ENCODE measurements around the gene EFHC1. TPM values are rescaled to one million over a fixed set of nuclear protein-coding genes. Genes with fewer than 3 reads are reported as not detected.

EFHC1 gene
- total RNA-seq, 2 donors from 2014 or later = 4.0 to 5.5 TPM

- Mint-ChIP-seq H3K36me3 (no peaks in the 10 kb centered on the region), H3K27ac (no peak overlapping the region)
- no peak for ATAC-seq
Measured at GRCh38 chr6:52505726-52506409, 85.7 kb downstream of the EFHC1 start.

DNA sequence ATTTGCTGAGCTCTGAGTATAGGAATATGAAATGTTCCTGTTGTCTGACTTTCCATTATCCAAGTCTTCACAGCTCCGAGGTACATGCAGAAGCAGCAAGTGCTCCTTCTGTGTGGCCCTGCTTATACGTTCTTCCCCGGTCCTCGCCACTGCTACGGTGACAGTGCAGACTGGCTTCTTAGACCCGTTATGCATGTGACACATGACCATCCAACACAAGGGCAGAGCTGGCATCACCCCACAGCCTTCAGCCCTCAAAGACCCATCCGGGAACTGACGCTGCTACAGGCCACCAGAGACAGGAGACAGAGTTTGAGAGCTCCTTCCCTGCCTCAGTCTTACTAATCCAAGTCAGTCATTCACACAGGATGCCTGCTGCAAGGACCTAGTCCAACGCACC lies 86.3 kb downstream of the EFHC1 start:
- no peak overlapping the region for H3K27ac Mint-ChIP-seq
- H3K27me3 Mint-ChIP-seq = no peaks in the 10 kb centered on the region
- no peak overlapping the region for H3K4me3 Mint-ChIP-seq
- H3K4me1 Mint-ChIP-seq (ENCODE audit: low read depth in 2 of 2) = peaks cover 0 to 4% of the 10 kb centered on the region in 2 donors
- ATAC-seq (no peak), DNase-seq (ENCODE audit: low spot score) (no peak)
- H3K9me3 Mint-ChIP-seq = no peaks in the 10 kb centered on the region
- H3K36me3 Mint-ChIP-seq = no peaks in the 10 kb centered on the region

More at GRCh38 chr6:52505726-52506409, 85.7 kb downstream of the EFHC1 start:
- no peaks in the 10 kb centered on the region for H3K27me3 Mint-ChIP-seq
- H3K9me3 Mint-ChIP-seq = no peaks in the 10 kb centered on the region
- no peak overlapping the region for H3K4me3 Mint-ChIP-seq
- DNase-seq (ENCODE audit: low spot score) = no peak
- peaks cover 0 to 4% of the 10 kb centered on the region in 2 donors for H3K4me1 Mint-ChIP-seq (ENCODE audit: low read depth in 2 of 2)

GRCh38 chr6:52507557-52508260 lies 87.6 kb downstream of the EFHC1 start:
- no peaks in the 10 kb centered on the region for H3K36me3 Mint-ChIP-seq
- DNase-seq (ENCODE audit: low spot score) (no peak), ATAC-seq (no peak)
- H3K9me3 Mint-ChIP-seq = no peaks in the 10 kb centered on the region
- H3K4me1 Mint-ChIP-seq (ENCODE audit: low read depth in 2 of 2) = peaks cover 0 to 4% of the 10 kb centered on the region in 2 donors
- H3K4me3 Mint-ChIP-seq = no peak overlapping the region
- H3K27me3 Mint-ChIP-seq = no peaks in the 10 kb centered on the region
- peak overlapping the region in 1 of 2 donors; percentile 59 for H3K27ac Mint-ChIP-seq

DNA sequence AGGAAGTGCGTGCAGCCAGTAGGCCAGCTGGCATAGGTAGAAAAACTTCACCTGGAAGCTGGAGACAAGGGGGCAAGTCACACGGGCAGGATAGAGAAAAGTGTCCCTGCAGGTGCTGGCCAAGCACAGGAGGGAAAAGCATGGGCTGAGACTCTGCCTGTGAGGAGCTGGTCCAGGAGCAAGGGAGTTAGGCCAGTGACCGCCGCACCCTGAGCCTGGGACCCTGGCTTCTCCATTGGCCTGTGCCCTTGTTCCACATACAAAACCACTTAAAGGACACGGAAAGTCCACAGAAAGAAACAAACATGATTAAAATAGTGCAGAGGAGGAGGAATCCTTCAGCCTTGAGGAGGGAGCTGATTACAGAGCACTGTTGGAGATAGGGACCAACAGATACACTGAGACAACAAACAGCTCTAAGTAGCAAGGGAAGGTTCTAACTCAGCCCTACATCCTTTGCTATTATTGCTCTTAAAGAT lies 88.2 kb downstream of the EFHC1 start:
- DNase-seq (ENCODE audit: low spot score) = no peak
- H3K4me3 Mint-ChIP-seq = no peak overlapping the region
- no peak for ATAC-seq
- H3K9me3 Mint-ChIP-seq = no peaks in the 10 kb centered on the region
- H3K4me1 Mint-ChIP-seq (ENCODE audit: low read depth in 2 of 2) = peaks cover 0 to 4% of the 10 kb centered on the region in 2 donors
- no peaks in the 10 kb centered on the region for H3K27me3 Mint-ChIP-seq
- no peaks in the 10 kb centered on the region for H3K36me3 Mint-ChIP-seq
- H3K27ac Mint-ChIP-seq = no peak overlapping the region

- Mint-ChIP-seq H3K27ac (no peak overlapping the region), H3K9me3 (no peaks in the 10 kb centered on the region), H3K27me3 (no peaks in the 10 kb centered on the region), H3K4me1 (ENCODE audit: low read depth in 2 of 2) (peaks cover 3% of the 10 kb centered on the region in 2 donors), H3K4me3 (no peak overlapping the region), H3K36me3 (peaks cover 3% of the 10 kb centered on the region)
- ATAC-seq = no peak
- no peak for DNase-seq (ENCODE audit: low spot score)
Measured at GRCh38 chr6:52509281-52510212, 89.4 kb downstream of the EFHC1 start.

DNA sequence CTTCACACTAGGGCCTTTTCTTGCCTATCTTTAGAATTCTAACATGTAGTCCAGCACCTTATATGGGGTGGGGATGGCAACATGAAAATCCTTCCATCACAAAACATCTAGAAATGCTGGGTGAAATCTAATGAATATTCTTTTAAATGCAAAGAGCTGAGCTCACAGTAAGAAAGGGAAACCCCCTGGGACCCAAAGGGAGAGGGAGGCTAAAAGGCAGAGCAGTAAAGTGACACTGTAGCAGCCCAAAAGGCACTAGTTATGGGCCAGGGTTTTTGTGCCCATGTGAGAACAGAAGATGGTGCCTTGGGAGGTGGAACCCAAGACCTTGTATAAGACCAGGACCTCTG lies 90.0 kb downstream of the EFHC1 start:
- Mint-ChIP-seq H3K4me1 (ENCODE audit: low read depth in 2 of 2) (peaks cover 9 to 10% of the 10 kb centered on the region in 2 donors), H3K27ac (no peak overlapping the region), H3K27me3 (no peaks in the 10 kb centered on the region), H3K9me3 (no peaks in the 10 kb centered on the region), H3K36me3 (peaks cover 8% of the 10 kb centered on the region), H3K4me3 (no peak overlapping the region)
- ATAC-seq = no peak
- DNase-seq (ENCODE audit: low spot score) = no peak

GRCh38 chr6:52511163-52511562 lies 91.0 kb downstream of the EFHC1 start:
- Mint-ChIP-seq H3K36me3 (peaks cover 8% of the 10 kb centered on the region), H3K27ac (no peak overlapping the region), H3K27me3 (no peaks in the 10 kb centered on the region), H3K4me1 (ENCODE audit: low read depth in 2 of 2) (peaks cover 17 to 19% of the 10 kb centered on the region in 2 donors), H3K4me3 (no peak overlapping the region), H3K9me3 (no peaks in the 10 kb centered on the region)
- DNase-seq (ENCODE audit: low spot score) (no peak), ATAC-seq (no peak)

GRCh38 chr6:52511572-52512151 lies 91.5 kb downstream of the EFHC1 start:
- ATAC-seq (no peak), DNase-seq (ENCODE audit: low spot score) (no peak)
- H3K9me3 Mint-ChIP-seq = no peaks in the 10 kb centered on the region
- H3K27me3 Mint-ChIP-seq = no peaks in the 10 kb centered on the region
- H3K4me1 Mint-ChIP-seq (ENCODE audit: low read depth in 2 of 2) = peaks cover 20 to 24% of the 10 kb centered on the region in 2 donors
- no peak overlapping the region for H3K27ac Mint-ChIP-seq
- H3K36me3 Mint-ChIP-seq = peaks cover 8% of the 10 kb centered on the region
- H3K4me3 Mint-ChIP-seq = no peak overlapping the region

DNA sequence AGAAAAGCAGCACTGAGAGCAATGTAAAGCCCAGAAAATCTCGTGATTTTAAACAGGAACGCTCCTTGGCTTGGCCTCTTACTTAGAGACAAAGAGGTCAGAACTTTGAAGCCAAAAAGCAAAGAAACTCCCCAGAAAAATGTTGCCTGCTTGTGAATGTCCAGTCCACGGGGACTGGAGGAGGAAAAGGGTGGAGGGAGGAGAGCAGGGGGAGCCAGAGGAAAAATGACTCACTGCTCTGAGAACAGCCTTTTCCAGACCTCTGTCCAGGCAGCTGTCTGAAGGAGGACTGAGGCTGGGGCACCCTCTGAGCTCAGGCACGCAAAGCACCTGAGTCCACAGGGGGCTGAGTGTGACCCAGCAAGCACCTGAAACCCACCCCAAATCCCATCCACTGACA lies 92.1 kb downstream of the EFHC1 start:
- DNase-seq (ENCODE audit: low spot score) = no peak
- Mint-ChIP-seq H3K36me3 (peaks cover 8% of the 10 kb centered on the region), H3K27me3 (no peaks in the 10 kb centered on the region), H3K27ac (no peak overlapping the region), H3K4me3 (no peak overlapping the region), H3K9me3 (no peaks in the 10 kb centered on the region), H3K4me1 (ENCODE audit: low read depth in 2 of 2) (peaks cover 20 to 25% of the 10 kb centered on the region in 2 donors)
- no peak for ATAC-seq

GRCh38 chr6:52513464-52513863 lies 93.3 kb downstream of the EFHC1 start:
- H3K27ac Mint-ChIP-seq = peak overlapping the region in 1 of 2 donors; percentile 68
- H3K36me3 Mint-ChIP-seq = peaks cover 8% of the 10 kb centered on the region
- no peaks in the 10 kb centered on the region for H3K9me3 Mint-ChIP-seq
- H3K27me3 Mint-ChIP-seq = no peaks in the 10 kb centered on the region
- ATAC-seq = no peak
- H3K4me3 Mint-ChIP-seq = no peak overlapping the region
- peaks cover 28 to 33% of the 10 kb centered on the region in 2 donors for H3K4me1 Mint-ChIP-seq (ENCODE audit: low read depth in 2 of 2)
- DNase-seq (ENCODE audit: low spot score) = no peak

- Mint-ChIP-seq H3K4me1 (ENCODE audit: low read depth in 2 of 2) (peaks cover 29 to 33% of the 10 kb centered on the region in 2 donors), H3K36me3 (peaks cover 9% of the 10 kb centered on the region), H3K4me3 (no peak overlapping the region), H3K9me3 (no peaks in the 10 kb centered on the region), H3K27me3 (no peaks in the 10 kb centered on the region), H3K27ac (peak overlapping the region in 1 of 2 donors; percentile 68)
- no peak for ATAC-seq
- DNase-seq (ENCODE audit: low spot score) = no peak
Measured at GRCh38 chr6:52513896-52514295, 93.8 kb downstream of the EFHC1 start.

- H3K27ac Mint-ChIP-seq = peak overlapping the region; percentile 54 to 60
- no peaks in the 10 kb centered on the region for H3K27me3 Mint-ChIP-seq
- DNase-seq (ENCODE audit: low spot score) (peak; percentile 70), ATAC-seq (peak; percentile 34 to 68)
- peak overlapping the region; percentile 58 for H3K4me3 Mint-ChIP-seq
- peaks cover 15% of the 10 kb centered on the region for H3K36me3 Mint-ChIP-seq
- H3K9me3 Mint-ChIP-seq = no peaks in the 10 kb centered on the region
- peaks cover 33 to 39% of the 10 kb centered on the region in 2 donors for H3K4me1 Mint-ChIP-seq (ENCODE audit: low read depth in 2 of 2)
Measured at GRCh38 chr6:52514514-52514913, 94.4 kb downstream of the EFHC1 start.

DNA sequence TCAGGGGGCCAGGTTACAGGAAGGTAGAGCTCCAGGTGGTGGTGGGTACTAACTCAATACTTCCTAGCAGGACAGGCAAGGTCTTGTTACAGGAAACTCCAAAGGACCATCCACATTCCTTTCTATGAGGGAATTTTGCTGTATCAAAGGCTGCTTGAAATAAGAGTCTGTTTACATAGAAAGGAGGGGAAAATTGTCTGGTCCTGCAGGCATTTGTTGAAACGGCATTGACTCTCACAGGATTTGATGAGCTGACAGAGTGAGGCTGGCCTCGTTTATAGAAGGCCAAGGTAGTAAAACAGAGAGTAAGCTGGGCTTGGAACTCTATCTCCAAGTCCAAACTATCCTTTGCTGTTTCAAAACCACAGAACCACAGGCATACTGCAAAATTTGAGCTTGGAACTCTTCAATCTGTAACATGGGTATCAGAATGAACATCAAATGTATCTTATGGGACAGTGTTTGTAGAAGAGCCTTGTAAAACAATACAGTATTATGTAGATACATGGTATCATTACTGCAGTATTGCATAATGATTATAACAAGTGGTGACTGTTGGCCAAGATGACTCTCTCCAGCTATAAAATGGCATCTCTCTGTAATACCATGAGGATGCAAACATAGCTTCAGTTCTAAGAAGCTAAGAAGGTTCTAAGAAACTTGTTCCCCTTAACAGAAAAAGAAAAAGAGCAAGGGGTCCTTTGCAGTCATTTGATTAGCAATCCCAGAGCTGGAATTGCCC lies 95.2 kb downstream of the EFHC1 start:
- peak overlapping the region; percentile 54 to 60 for H3K27ac Mint-ChIP-seq
- H3K4me1 Mint-ChIP-seq (ENCODE audit: low read depth in 2 of 2) = peaks cover 40 to 46% of the 10 kb centered on the region in 2 donors
- H3K36me3 Mint-ChIP-seq = peaks cover 18% of the 10 kb centered on the region
- H3K4me3 Mint-ChIP-seq = peak overlapping the region; percentile 58
- no peaks in the 10 kb centered on the region for H3K9me3 Mint-ChIP-seq
- no peaks in the 10 kb centered on the region for H3K27me3 Mint-ChIP-seq
- ATAC-seq (peak; percentile 69 to 75), DNase-seq (ENCODE audit: low spot score) (no peak)

Measured in natural killer cell treated with Interleukin-12 subunit alpha and Interleukin-12 subunit beta and Interleukin-15 and Interleukin-18, amount 100 ng/mL, for 72 hours (primary cell).